H1 (cell line): Measurements from ENCODE around the gene HTR3B. TPM values are rescaled to one million over a fixed set of nuclear protein-coding genes. Genes with fewer than 3 reads are reported as not detected.

Experiments used
- CTCF ChIA-PET: fragments of 300-600 bp; sonication (Branson Sonifier 250); formaldehyde crosslinking; loops from one replicate; lab custom pipeline; 2021; ENCODE audit not compliant: partially characterized antibody; lab: Charles Lee
- POLR2A ChIA-PET: fragments of 300-600 bp; sonication (Branson Sonifier 250); formaldehyde crosslinking; loops from one replicate; lab custom pipeline; 2021; ENCODE audit warnings: inconsistent platforms; ENCODE audit not compliant: partially characterized antibody; lab: Charles Lee
- DNase-seq, 2 experiments: peaks; one replicate each; pipeline versions ENCODE4 v3.0.0 to v3.0.0-alpha.2; 2010 to 2022; ENCODE audit warnings: low spot score in 2 of 2, low read depth in 1 of 2, mixed read lengths in 1 of 2
- FAIRE-seq: peaks from 2 replicates; lab custom pipeline; 2011; peaks lifted over from hg19 to GRCh38; lab: Jason Lieb, UNC
- H2AFZ ChIP-seq: 2 replicates; pipeline ENCODE4 v1.8.1; 2012; ENCODE audit warnings: low read length, inconsistent platforms
- H2AK5ac ChIP-seq: 2 replicates; pipeline ENCODE4 v1.6.1; 2013; ENCODE audit warnings: low read depth, low read length
- H2BK120ac ChIP-seq: replicated peaks from 2 replicates; pipeline ENCODE3; 2013; ENCODE audit warnings: low read depth, low read length, inconsistent platforms
- H2BK12ac ChIP-seq: 2 replicates; pipeline ENCODE4 v1.6.1; 2013; ENCODE audit warnings: low read depth, low read length
- H2BK15ac ChIP-seq: 2 replicates; pipeline ENCODE4 v1.6.1; 2013; ENCODE audit warnings: low read length
- H2BK20ac ChIP-seq: 2 replicates; pipeline ENCODE4 v1.6.1; 2013; ENCODE audit warnings: low read length
- H2BK5ac ChIP-seq: 2 replicates; pipeline ENCODE4 v1.6.1; 2013; ENCODE audit warnings: low read depth, low read length
- H3K14ac ChIP-seq: 2 replicates; pipeline ENCODE4 v1.6.1; 2013; ENCODE audit warnings: inconsistent platforms; ENCODE audit not compliant: insufficient read length
- H3K18ac ChIP-seq: 2 replicates; pipeline ENCODE4 v1.6.1; 2013; ENCODE audit warnings: low read length; ENCODE audit errors: extremely low read depth
- H3K23ac ChIP-seq: 2 replicates; pipeline ENCODE4 v1.6.1; 2013; ENCODE audit warnings: inconsistent platforms; ENCODE audit not compliant: insufficient read length
- H3K23me2 ChIP-seq: 2 replicates; pipeline ENCODE4 v1.6.1; 2013; ENCODE audit warnings: low read depth, low read length
- H3K27ac ChIP-seq: 2 replicates; pipeline ENCODE4 v1.6.1; 2011; ENCODE audit warnings: low read depth, low read length, inconsistent platforms
- H3K27me3 ChIP-seq, 4 experiments: replicated peaks in 1 of 4; 1 replicate in 1 of 4; 2 replicates in 3 of 4; pipeline versions ENCODE4 v1.6.1 to v1.8.1; 2011 to 2013; ENCODE audit warnings: low read length in 3 of 4, mild to moderate bottlenecking in 3 of 4, inconsistent platforms in 2 of 4, mixed read lengths in 2 of 4, moderate library complexity in 1 of 4; ENCODE audit not compliant: control insufficient read depth in 3 of 4, insufficient read depth in 3 of 4; ENCODE audit errors: extremely low read depth in 1 of 4
- H3K36me3 ChIP-seq, 4 experiments: 2 replicates each; pipeline versions ENCODE4 v1.6.1 to v1.8.1; 2011 to 2013; ENCODE audit warnings: mild to moderate bottlenecking in 4 of 4, low read length in 3 of 4, moderate library complexity in 2 of 4, control low read depth in 1 of 4, inconsistent platforms in 1 of 4; ENCODE audit not compliant: insufficient read depth in 4 of 4, control insufficient read depth in 2 of 4
- H3K4ac ChIP-seq: replicated peaks from 2 replicates; pipeline ENCODE3; 2013; ENCODE audit warnings: low read length, low read depth, mixed read lengths, inconsistent platforms; ENCODE audit not compliant: insufficient read length
- H3K4me1 ChIP-seq, 4 experiments: replicated peaks in 1 of 4; 1 replicate in 1 of 4; 2 replicates in 3 of 4; pipeline versions ENCODE4 v1.6.1 to v1.8.1; 2011 to 2013; ENCODE audit warnings: low read length in 3 of 4, inconsistent platforms in 2 of 4, mixed read lengths in 1 of 4; ENCODE audit not compliant: insufficient read depth in 4 of 4, control insufficient read depth in 3 of 4
- H3K4me2 ChIP-seq, 2 experiments: 2 replicates each; pipeline versions ENCODE4 v1.6.1 to v1.8.1; 2011 to 2013; ENCODE audit warnings: low read depth in 2 of 2, low read length in 2 of 2, control low read depth in 1 of 2, inconsistent platforms in 1 of 2, mild to moderate bottlenecking in 1 of 2; ENCODE audit not compliant: insufficient read depth in 1 of 2
- H3K4me3 ChIP-seq, 4 experiments: fragments of 200-600, 300-600 bp in 1 of 4; sonication (generic), shearing (Covaris generic), sonication (Bioruptor Twin) in 1 of 4; 2 replicates each; pipeline versions ENCODE4 v1.5.1 to v1.8.1; 2011 to 2016; ENCODE audit warnings: low read length in 4 of 4, low read depth in 3 of 4, control low read depth in 2 of 4, inconsistent platforms in 2 of 4, mild to moderate bottlenecking in 2 of 4, mixed read lengths in 1 of 4, moderate library complexity in 1 of 4; ENCODE audit not compliant: insufficient read depth in 2 of 4; ENCODE audit errors: extremely low read depth in 1 of 4
- H3K56ac ChIP-seq: replicated peaks from 2 replicates; pipeline ENCODE3; 2013; ENCODE audit warnings: low read depth, mild to moderate bottlenecking, mixed read lengths, low read length, inconsistent platforms; ENCODE audit not compliant: insufficient read length
- H3K79me1 ChIP-seq: 2 replicates; pipeline ENCODE4 v1.6.1; 2013; ENCODE audit warnings: low read depth, low read length, control low read depth
- H3K79me2 ChIP-seq, 2 experiments: 2 replicates each; pipeline versions ENCODE4 v1.6.1 to v1.8.1; 2012 to 2013; ENCODE audit warnings: low read length in 2 of 2, mild to moderate bottlenecking in 2 of 2, inconsistent platforms in 1 of 2; ENCODE audit not compliant: insufficient read depth in 2 of 2, control insufficient read depth in 1 of 2
- H3K9ac ChIP-seq, 4 experiments: replicated peaks in 1 of 4; 1 replicate in 1 of 4; 2 replicates in 3 of 4; pipeline versions ENCODE4 v1.6.1 to v1.8.1; 2011 to 2013; ENCODE audit warnings: low read depth in 3 of 4, low read length in 3 of 4, control low read depth in 2 of 4, mild to moderate bottlenecking in 2 of 4, moderate library complexity in 2 of 4, inconsistent platforms in 1 of 4; ENCODE audit errors: extremely low read depth in 1 of 4
- H3K9me3 ChIP-seq, 2 experiments: 2 replicates each; pipeline versions ENCODE4 v1.6.1 to v1.8.1; 2012 to 2013; ENCODE audit warnings: mild to moderate bottlenecking in 2 of 2, moderate library complexity in 2 of 2, control low read depth in 1 of 2, inconsistent platforms in 1 of 2, low read depth in 1 of 2, low read length in 1 of 2, mixed read lengths in 1 of 2; ENCODE audit not compliant: insufficient read depth in 2 of 2
- H4K20me1 ChIP-seq, 2 experiments: replicated peaks in 1 of 2; 2 replicates each; pipeline versions ENCODE3 to v1.8.1; 2011 to 2013; ENCODE audit warnings: inconsistent platforms in 2 of 2, low read length in 2 of 2, mild to moderate bottlenecking in 1 of 2; ENCODE audit not compliant: insufficient read depth in 2 of 2, control insufficient read depth in 1 of 2
- H4K5ac ChIP-seq: 2 replicates; pipeline ENCODE4 v1.6.1; 2013; ENCODE audit warnings: low read length, low read depth, mixed read lengths, inconsistent platforms; ENCODE audit not compliant: insufficient read length
- H4K8ac ChIP-seq: 2 replicates; pipeline ENCODE4 v1.8.0; 2013; ENCODE audit warnings: mild to moderate bottlenecking, moderate library complexity, low read length, inconsistent platforms; ENCODE audit not compliant: insufficient read depth; ENCODE audit errors: extremely low read depth
- H4K91ac ChIP-seq: replicated peaks from 2 replicates; pipeline ENCODE3; 2013; ENCODE audit warnings: low read length, mixed read lengths, inconsistent platforms; ENCODE audit not compliant: insufficient read length
- BACH1 ChIP-seq: IDR thresholded peaks from 2 replicates; pipeline ENCODE4 v1.6.1; 2012; ENCODE audit warnings: low read length, improper control_type of control experiment
- EZH2 ChIP-seq: fragments of 200-600 bp; sonication (generic); IDR thresholded peaks from 2 replicates; pipeline ENCODE4 v1.7.1; 2012; ENCODE audit warnings: low read depth, mild to moderate bottlenecking, moderate library complexity, low read length, inconsistent platforms; ENCODE audit not compliant: severe bottlenecking
- HDAC6 ChIP-seq: IDR thresholded peaks from one replicate; pipeline ENCODE4 v1.7.1; 2012; ENCODE audit warnings: low read depth, mild to moderate bottlenecking, inconsistent platforms, low read length, moderate library complexity
- POU5F1 ChIP-seq: IDR thresholded peaks from 2 replicates; pipeline ENCODE4 v1.6.1; 2011; ENCODE audit warnings: low read depth, mild to moderate bottlenecking, low read length, moderate library complexity
- RBBP5 ChIP-seq: IDR thresholded peaks from 2 replicates; pipeline ENCODE4 v1.7.1; 2012; ENCODE audit warnings: low read depth, mild to moderate bottlenecking, inconsistent platforms, low read length, moderate library complexity, borderline replicate concordance
- WGBS, 2 experiments: shearing (Covaris generic) in 1 of 2; methylation state at CpG; one replicate each; pipeline versions ENCODE4 v1.1.6 to v1.1.7; 2013 to 2015; ENCODE audit warnings: low lambda C conversion rate in 2 of 2, mixed read lengths in 2 of 2, inconsistent platforms in 1 of 2, low coverage in 1 of 2, missing lambda C conversion rate in 1 of 2; ENCODE audit not compliant: insufficient replicate concordance in 2 of 2, insufficient coverage in 1 of 2, insufficient read length in 1 of 2; ENCODE audit errors: extremely low coverage in 1 of 2, missing lambda C conversion rate in 1 of 2; 5-methylcytosine and 5-hydroxymethylcytosine counted together
- polyA plus RNA-seq, 7 experiments: library from polyadenylated mRNA; depleted of rRNA in 3 of 7; stranded (reverse) in 5 of 7; unstranded in 2 of 7; fragments of >200 nt in 5 of 7; fragments of 200-250 nt in 2 of 7; gene quantifications; 1 replicate in 5 of 7; 2 replicates in 1 of 7; 4 replicates in 1 of 7; pipeline versions ENCODE4 v1.2.1 to v1.2.3, GENCODE V29; 2011 to 2013; ENCODE audit warnings: missing spikeins in 2 of 7, mixed read lengths in 2 of 7
- total RNA-seq: library from RNA; stranded (reverse); fragmentation: NEBNext Ultra II Directional; extraction: Animal tissue kit (Norgen Biotek cat#: 25700); gene quantifications from 2 replicates; pipeline ENCODE4 v1.2.1, GENCODE V29; 2021

The HTR3B gene
- total and polyA plus RNA-seq, 2 of the 8 experiments (the other 6 are each of a cell fraction or from before 2014, with no cell fraction given) = not detected

DNA sequence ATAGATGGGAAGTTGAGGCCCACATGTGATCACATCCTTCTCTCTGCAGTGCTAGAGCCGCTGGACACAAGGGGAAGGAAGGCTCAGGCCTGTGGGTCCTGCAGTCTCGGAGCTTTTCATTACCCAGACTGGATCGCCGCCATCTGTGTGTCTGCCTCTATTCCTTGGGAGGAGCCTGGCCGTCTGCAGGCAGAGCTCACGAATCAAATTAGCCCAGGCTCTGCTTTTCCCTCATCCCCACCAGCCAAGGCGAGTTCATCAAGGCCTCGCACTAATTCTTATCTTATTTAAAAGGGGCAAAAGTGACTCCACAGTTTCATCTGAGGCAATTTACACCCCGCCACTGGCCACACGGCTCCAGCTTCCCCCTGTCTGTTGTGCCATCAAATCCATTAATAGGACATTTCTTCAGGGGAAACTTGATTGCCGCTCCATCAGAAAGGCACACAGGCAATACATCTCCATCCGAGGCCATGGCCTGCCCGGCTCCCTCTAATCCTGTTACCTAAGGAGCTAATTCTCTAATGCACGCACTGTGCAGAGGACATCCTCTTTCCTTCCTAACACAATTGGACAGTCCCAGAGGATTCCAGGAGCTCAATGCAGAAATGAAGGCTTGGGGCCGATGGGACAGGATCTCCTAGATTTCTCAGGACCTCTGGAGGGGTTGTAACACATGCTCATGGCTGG is 67.1 kb downstream of the HTR3B start:
- H3K18ac ChIP-seq = no peak overlapping the region
- TF ChIP-seq POU5F1 = no peak
- TF ChIP-seq RBBP5 = no peak
- TF ChIP-seq HDAC6 = no peak
- no peak for TF ChIP-seq BACH1
- no peak for TF ChIP-seq EZH2
- H4K20me1 ChIP-seq = no peaks in the 10 kb centered on the region
- peaks cover 0 to 14% (median 13%) of the 10 kb centered on the region in 4 experiments; a peak in 6 of 7 replicates for H3K4me1 ChIP-seq
- no peak for FAIRE-seq
- H4K5ac ChIP-seq = no peak overlapping the region
- ChIA-PET POLR2A (interaction anchor here (0.9 to 1.7 kb wide), 3 partner anchors 8 to 257 kb away, joined by 3 read pairs; no protein-coding TSS in a partner anchor), CTCF (interaction anchor here (0.8 to 1.6 kb wide), 8 partner anchors 12 to 165 kb away, joined by 3 to 5 read pairs (median 3); no protein-coding TSS in a partner anchor)
- H3K4ac ChIP-seq = no peak overlapping the region
- no peak overlapping the region for H3K9ac ChIP-seq
- H4K8ac ChIP-seq = no peak overlapping the region
- no peak overlapping the region for H3K4me3 ChIP-seq
- peaks cover 6% of the 10 kb centered on the region for H3K23me2 ChIP-seq
- no peaks in the 10 kb centered on the region for H3K79me1 ChIP-seq
- no peak overlapping the region for H4K91ac ChIP-seq
- no peak overlapping the region for H2AK5ac ChIP-seq
- H3K36me3 ChIP-seq = no peaks in the 10 kb centered on the region
- H3K79me2 ChIP-seq = no peaks in the 10 kb centered on the region
- no peaks in the 10 kb centered on the region for H3K9me3 ChIP-seq
- H3K14ac ChIP-seq = no peak overlapping the region
- H2BK120ac ChIP-seq = no peak overlapping the region
- H2BK12ac ChIP-seq = no peak overlapping the region
- no peak for DNase-seq
- H2BK5ac ChIP-seq = no peak overlapping the region
- peaks cover 0 to 3% (median 0%) of the 10 kb centered on the region in 4 experiments; a peak in 1 of 7 replicates for H3K27me3 ChIP-seq
- 0 out of 2 replicates have a peak overlapping the region, but pooled peaks have one; percentile 25 for H2BK20ac ChIP-seq
- no peak overlapping the region for H3K4me2 ChIP-seq
- no peak overlapping the region for H2BK15ac ChIP-seq
- 89% methylated on average over 15 of the region's 15 CpGs; no CpG with 5 or more reads in 1 of the 2 experiments for WGBS, 2 experiments
- no peak overlapping the region for H2AFZ ChIP-seq
- no peak overlapping the region for H3K27ac ChIP-seq
- H3K56ac ChIP-seq = no peak overlapping the region
- no peak overlapping the region for H3K23ac ChIP-seq
